MCF 10A (cell line): ENCODE measurements around the gene DUOXA2. TPM values are rescaled to one million over a fixed set of nuclear protein-coding genes. Genes with fewer than 3 reads are reported as not detected.

Source experiments
- BruUV-seq: library from RNA; stranded (reverse); fragments of 400-500 nt; replicated peaks from 2 replicates; lab custom pipeline; 2021; lab: Mats Ljungman, UMichigan
- CTCF ChIA-PET: fragments of 300-600 bp; sonication (Branson Sonifier 250); formaldehyde crosslinking; extraction: SDS; loops from one replicate; lab custom pipeline; 2021; ENCODE audit warnings: antibody characterized with exemption, inconsistent platforms; lab: Yijun Ruan, JAX
- POLR2A ChIA-PET: fragments of 300-600, 350-650 bp; sonication (Branson Sonifier 250); formaldehyde crosslinking; extraction: SDS; loops from one replicate; lab custom pipeline; 2020; ENCODE audit warnings: antibody characterized with exemption, inconsistent platforms; lab: Yijun Ruan, JAX
- DNase-seq: peaks from one replicate; pipeline ENCODE4 v3.0.0-alpha.2; 2018; ENCODE audit not compliant: unreplicated experiment
- H3K27ac Mint-ChIP-seq: one replicate; pipeline ENCODE4 v1.8.0; 2022; ENCODE audit warnings: mild to moderate bottlenecking, low read depth, mixed read lengths; ENCODE audit not compliant: unreplicated experiment
- H3K27me3 Mint-ChIP-seq: one replicate; pipeline ENCODE4 v1.8.0; 2022; ENCODE audit warnings: mixed read lengths; ENCODE audit not compliant: insufficient read depth, unreplicated experiment
- H3K36me3 Mint-ChIP-seq: one replicate; pipeline ENCODE4 v1.8.0; 2022; ENCODE audit warnings: mild to moderate bottlenecking, moderate library complexity, mixed read lengths; ENCODE audit not compliant: insufficient read depth, unreplicated experiment
- H3K4me1 Mint-ChIP-seq: one replicate; pipeline ENCODE4 v1.8.0; 2022; ENCODE audit warnings: mixed read lengths; ENCODE audit not compliant: insufficient read depth, unreplicated experiment
- H3K4me3 Mint-ChIP-seq: one replicate; pipeline ENCODE4 v1.8.0; 2022; ENCODE audit warnings: mild to moderate bottlenecking, moderate library complexity, mixed read lengths; ENCODE audit not compliant: unreplicated experiment
- H3K9me3 Mint-ChIP-seq: one replicate; pipeline ENCODE4 v1.8.0; 2022; ENCODE audit warnings: mixed read lengths; ENCODE audit not compliant: unreplicated experiment
- intact Hi-C: fragments of 100-400 bp; cut with micrococcal nuclease; formaldehyde crosslinking; loops from 2 replicates; pipeline ENCODE4 v1.14.1; 2022
- total RNA-seq: library from RNA; stranded (reverse); gene quantifications from 2 replicates; pipeline ENCODE4 v1.2.3, GENCODE V29; 2022
- TF ChIP-seq, protein P1 (sequence below): fragments of 200-600 bp; IDR thresholded peaks from one replicate; pipeline ENCODE4 v1.8.0; 2022; ENCODE audit warnings: antibody characterized with exemption, mild to moderate bottlenecking; ENCODE audit not compliant: unreplicated experiment

DUOXA2 gene
- total RNA-seq, 1 experiment from 2014 or later: not detected

DNA sequence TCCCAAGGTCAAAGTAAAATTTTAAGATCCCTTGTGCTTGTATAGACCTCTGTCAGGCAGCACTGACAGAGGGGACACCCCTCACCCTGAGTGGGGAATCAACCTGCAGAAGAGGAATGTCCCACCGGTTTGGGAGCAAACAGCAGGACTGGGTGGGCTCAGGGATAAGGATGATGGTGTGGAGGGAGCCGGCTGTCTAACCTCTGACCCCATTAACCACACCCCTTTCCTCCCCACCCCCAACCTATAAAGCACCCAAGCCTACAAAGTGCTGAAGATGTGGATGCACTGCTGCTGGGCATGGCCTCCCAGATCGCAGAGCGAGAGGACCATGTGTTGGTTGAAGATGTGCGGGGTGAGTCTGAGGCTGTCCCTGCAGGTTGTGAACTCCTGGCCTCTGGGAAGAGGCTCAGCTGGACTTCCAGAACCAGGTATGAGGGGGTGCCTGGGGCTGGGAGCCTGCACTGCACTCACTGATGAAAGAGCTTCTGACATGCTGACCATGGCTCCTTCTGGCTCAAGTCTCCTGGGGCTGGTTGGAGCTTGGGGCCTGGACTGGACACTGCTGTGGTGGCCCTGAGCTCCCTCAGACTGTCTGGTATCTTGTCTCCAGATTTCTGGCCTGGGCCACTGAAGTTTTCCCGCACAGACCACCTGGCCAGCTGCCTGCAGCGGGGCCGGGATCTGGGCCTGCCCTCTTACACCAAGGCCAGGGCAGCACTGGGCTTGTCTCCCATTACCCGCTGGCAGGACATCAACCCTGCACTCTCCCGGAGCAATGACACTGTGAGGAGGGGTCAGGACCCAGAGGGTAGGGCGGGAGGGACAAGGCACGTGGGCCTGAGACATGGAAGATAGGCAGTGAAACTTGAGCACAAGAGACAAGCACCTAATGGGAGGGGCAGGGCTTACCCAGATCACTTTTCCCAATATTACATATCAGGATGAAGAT lies 25.0 kb downstream of the DUOXA2 start:
- CTCF ChIA-PET: interaction anchor here (0.8 to 1.6 kb wide), 3 partner anchors 8 to 12 kb away, joined by 3 to 6 read pairs (median 4); no protein-coding TSS in a partner anchor
- H3K27me3 Mint-ChIP-seq: no peaks in the 10 kb centered on the region

DNA sequence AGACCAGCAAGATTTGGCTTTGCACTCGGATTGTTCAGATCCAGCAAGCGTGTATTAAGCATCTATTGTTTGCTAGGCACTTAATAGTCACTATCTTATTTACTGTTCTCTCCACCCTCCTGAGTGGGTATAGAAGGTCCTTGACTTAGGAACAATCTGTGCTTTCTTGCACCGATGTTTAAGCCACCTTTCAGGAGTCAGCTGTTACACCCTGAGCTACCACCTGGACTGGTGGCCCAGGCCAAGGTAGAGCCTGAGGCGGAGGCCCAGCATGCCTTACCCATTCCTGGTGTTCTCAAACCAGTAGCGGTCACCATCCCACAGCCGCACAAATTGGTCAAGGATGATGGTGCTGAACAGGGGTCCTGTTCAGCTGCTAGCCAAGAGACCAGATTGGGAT lies 25.6 kb downstream of the DUOXA2 start:
- TF ChIP-seq, protein P1, sequence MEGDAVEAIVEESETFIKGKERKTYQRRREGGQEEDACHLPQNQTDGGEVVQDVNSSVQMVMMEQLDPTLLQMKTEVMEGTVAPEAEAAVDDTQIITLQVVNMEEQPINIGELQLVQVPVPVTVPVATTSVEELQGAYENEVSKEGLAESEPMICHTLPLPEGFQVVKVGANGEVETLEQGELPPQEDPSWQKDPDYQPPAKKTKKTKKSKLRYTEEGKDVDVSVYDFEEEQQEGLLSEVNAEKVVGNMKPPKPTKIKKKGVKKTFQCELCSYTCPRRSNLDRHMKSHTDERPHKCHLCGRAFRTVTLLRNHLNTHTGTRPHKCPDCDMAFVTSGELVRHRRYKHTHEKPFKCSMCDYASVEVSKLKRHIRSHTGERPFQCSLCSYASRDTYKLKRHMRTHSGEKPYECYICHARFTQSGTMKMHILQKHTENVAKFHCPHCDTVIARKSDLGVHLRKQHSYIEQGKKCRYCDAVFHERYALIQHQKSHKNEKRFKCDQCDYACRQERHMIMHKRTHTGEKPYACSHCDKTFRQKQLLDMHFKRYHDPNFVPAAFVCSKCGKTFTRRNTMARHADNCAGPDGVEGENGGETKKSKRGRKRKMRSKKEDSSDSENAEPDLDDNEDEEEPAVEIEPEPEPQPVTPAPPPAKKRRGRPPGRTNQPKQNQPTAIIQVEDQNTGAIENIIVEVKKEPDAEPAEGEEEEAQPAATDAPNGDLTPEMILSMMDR: no peak
- intact Hi-C loops: no loop called here
- BruUV-seq: no TSS peak
- no peak overlapping the region for H3K27ac Mint-ChIP-seq
- POLR2A ChIA-PET: no interaction called here
- no peak overlapping the region for H3K4me3 Mint-ChIP-seq
- CTCF ChIA-PET: interaction anchor here (1.3 to 1.6 kb wide), 2 partner anchors 8 to 13 kb away, joined by 4 to 6 read pairs; no protein-coding TSS in a partner anchor
- H3K36me3 Mint-ChIP-seq: peaks cover 14% of the 10 kb centered on the region
- H3K27me3 Mint-ChIP-seq: no peaks in the 10 kb centered on the region
- DNase-seq: no peak
- H3K4me1 Mint-ChIP-seq: no peaks in the 10 kb centered on the region
- no peaks in the 10 kb centered on the region for H3K9me3 Mint-ChIP-seq

More for the DNA sequence above, 25.0 kb downstream of the DUOXA2 start:
- peaks cover 17% of the 10 kb centered on the region for H3K36me3 Mint-ChIP-seq
- H3K9me3 Mint-ChIP-seq: no peaks in the 10 kb centered on the region
- no peak overlapping the region for H3K27ac Mint-ChIP-seq
- no peak for DNase-seq
- no peak overlapping the region for H3K4me3 Mint-ChIP-seq
- TF ChIP-seq, protein P1: no peak
- no TSS peak for BruUV-seq
- no peaks in the 10 kb centered on the region for H3K4me1 Mint-ChIP-seq
- intact Hi-C loops: no loop called here
- POLR2A ChIA-PET: no interaction called here

DNA sequence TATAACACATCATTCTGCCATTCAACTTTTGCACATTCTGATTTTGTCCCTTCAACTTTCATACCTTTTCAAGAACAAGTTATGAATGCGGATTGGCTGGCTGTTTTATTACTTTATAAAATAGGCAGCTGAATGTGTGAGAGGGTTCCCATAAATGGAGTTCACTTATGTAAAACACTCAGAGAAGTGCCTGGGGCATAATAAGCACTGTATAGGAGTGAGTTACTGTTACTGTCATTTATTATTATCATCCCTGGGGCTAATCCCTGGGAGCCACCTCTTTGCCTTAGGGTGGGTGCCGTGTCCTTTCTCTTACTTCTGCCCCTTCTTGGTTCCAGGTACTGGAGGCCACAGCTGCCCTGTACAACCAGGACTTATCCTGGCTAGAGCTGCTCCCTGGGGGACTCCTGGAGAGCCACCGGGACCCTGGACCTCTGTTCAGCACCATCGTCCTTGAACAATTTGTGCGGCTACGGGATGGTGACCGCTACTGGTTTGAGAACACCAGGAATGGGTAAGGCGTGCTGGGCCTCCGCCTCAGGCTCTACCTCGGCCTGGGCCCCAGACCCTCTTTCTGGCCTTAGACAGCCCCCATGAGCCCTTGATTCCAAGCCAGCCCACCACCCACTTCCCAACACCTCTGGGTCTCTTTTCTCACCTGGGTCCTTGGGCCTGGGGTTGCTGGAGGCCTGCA lies 26.6 kb downstream of the DUOXA2 start:
- CTCF ChIA-PET: interaction anchor here (0.6 to 1.6 kb wide), 3 partner anchors 9 to 493 kb away, joined by 3 to 6 read pairs (median 4); no protein-coding TSS in a partner anchor
- TF ChIP-seq, protein P1: no peak
- H3K27ac Mint-ChIP-seq: no peak overlapping the region
- no TSS peak for BruUV-seq
- H3K4me1 Mint-ChIP-seq: no peaks in the 10 kb centered on the region
- no peaks in the 10 kb centered on the region for H3K9me3 Mint-ChIP-seq
- no peak overlapping the region for H3K4me3 Mint-ChIP-seq
- POLR2A ChIA-PET: no interaction called here
- intact Hi-C loops: no loop called here
- no peak for DNase-seq
- H3K36me3 Mint-ChIP-seq: peaks cover 20% of the 10 kb centered on the region
- H3K27me3 Mint-ChIP-seq: no peaks in the 10 kb centered on the region

DNA sequence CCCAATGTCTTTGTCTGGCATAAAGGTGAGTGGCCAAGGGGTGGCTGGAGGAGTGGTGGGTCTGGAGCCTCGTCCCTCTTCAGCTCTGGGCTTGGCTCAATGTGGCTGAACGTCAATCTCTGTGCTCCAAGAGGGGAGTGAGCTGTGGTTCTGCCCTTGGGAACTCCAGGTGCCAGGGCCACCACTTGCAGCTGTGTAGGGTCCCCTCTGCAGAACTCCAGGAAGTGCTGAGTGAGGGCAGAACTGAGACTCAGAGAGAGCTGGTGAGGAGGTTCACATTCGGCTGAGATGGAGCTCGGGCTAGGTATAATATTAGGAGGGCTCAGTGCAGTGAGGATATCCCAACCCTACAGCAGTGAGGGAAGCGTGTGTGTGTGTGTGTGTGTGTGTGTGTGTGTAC lies 27.3 kb downstream of the DUOXA2 start:
- H3K27me3 Mint-ChIP-seq: no peaks in the 10 kb centered on the region
- H3K4me3 Mint-ChIP-seq: no peak overlapping the region
- TF ChIP-seq, protein P1: no peak
- no peaks in the 10 kb centered on the region for H3K4me1 Mint-ChIP-seq
- H3K27ac Mint-ChIP-seq: peak overlapping the region; percentile 51
- H3K9me3 Mint-ChIP-seq: no peaks in the 10 kb centered on the region
- peaks cover 15% of the 10 kb centered on the region for H3K36me3 Mint-ChIP-seq
- ChIA-PET CTCF (interaction anchor here (0.6 to 2.1 kb wide), 3 partner anchors 22 to 492 kb away, joined by 3 to 13 read pairs (median 4); no protein-coding TSS in a partner anchor), POLR2A (interaction anchor here (1.3 kb wide), 1 partner anchor 9 kb away, joined by 3 read pairs; no protein-coding TSS in a partner anchor)
- no TSS peak for BruUV-seq
- DNase-seq: no peak
- intact Hi-C loops: no loop called here
